Neuronal stem cell (in vitro differentiated cells): ENCODE measurements around the gene MBP.
A peak's percentile ranks its signal among the peaks of the same experiment; 100 is the strongest.
"Not testable (repeated sequence)": the region's sequence is repeated elsewhere in the genome, so short reads cannot be mapped to it uniquely, and the experiment has no call there.

Source experiments
- DNase-seq: peaks from one replicate; pipeline ENCODE4 v3.0.0-alpha.2; 2013; ENCODE audit warnings: low spot score
- H2AFZ ChIP-seq: one replicate; pipeline ENCODE4 v1.6.1; 2013; ENCODE audit warnings: mild to moderate bottlenecking, low read length, inconsistent platforms
- H2AK5ac ChIP-seq: 2 replicates; pipeline ENCODE4 v1.6.1; 2013; ENCODE audit warnings: low read depth, mild to moderate bottlenecking, inconsistent platforms, low read length, moderate library complexity, mixed read lengths
- H2BK120ac ChIP-seq: 2 replicates; pipeline ENCODE4 v1.6.1; 2013; ENCODE audit warnings: low read depth, mild to moderate bottlenecking, inconsistent platforms, low read length, moderate library complexity, mixed read lengths
- H2BK12ac ChIP-seq: one replicate; pipeline ENCODE4 v1.6.1; 2013; ENCODE audit warnings: low read length, inconsistent platforms
- H2BK15ac ChIP-seq: 2 replicates; pipeline ENCODE4 v1.6.1; 2013; ENCODE audit warnings: mild to moderate bottlenecking, low read length, inconsistent platforms, mixed read lengths
- H2BK5ac ChIP-seq: one replicate; pipeline ENCODE4 v1.6.1; 2013; ENCODE audit warnings: inconsistent platforms, mild to moderate bottlenecking, low read length, moderate library complexity
- H3K14ac ChIP-seq: one replicate; pipeline ENCODE4 v1.6.1; 2013; ENCODE audit warnings: low read length, inconsistent platforms
- H3K18ac ChIP-seq: 2 replicates; pipeline ENCODE4 v1.6.1; 2013; ENCODE audit warnings: low read length, inconsistent platforms
- H3K23ac ChIP-seq: 2 replicates; pipeline ENCODE4 v1.6.1; 2013; ENCODE audit warnings: low read depth, mild to moderate bottlenecking, mixed read lengths, low read length, inconsistent platforms; ENCODE audit not compliant: poor library complexity
- H3K27ac ChIP-seq: replicated peaks from 3 replicates; pipeline ENCODE4 v1.5.1; 2013; ENCODE audit warnings: low read length, inconsistent platforms
- H3K27me3 ChIP-seq, 3 experiments: 2 replicates each; pipeline ENCODE4 v1.6.1; 2013; ENCODE audit warnings: low read length in 3 of 3, mild to moderate bottlenecking in 2 of 3, inconsistent platforms in 1 of 3, low read depth in 1 of 3, mixed read lengths in 1 of 3, moderate library complexity in 1 of 3; ENCODE audit not compliant: control insufficient read depth in 3 of 3, insufficient read depth in 3 of 3
- H3K36me3 ChIP-seq, 2 donors: replicated peaks in 1 of 2; 2 replicates each; pipeline ENCODE4 v1.6.1; 2013; ENCODE audit warnings: low read length in 2 of 2; ENCODE audit not compliant: control insufficient read depth in 2 of 2, insufficient read depth in 2 of 2
- H3K4ac ChIP-seq: 2 replicates; pipeline ENCODE4 v1.6.1; 2013; ENCODE audit warnings: inconsistent platforms, mild to moderate bottlenecking, low read length, moderate library complexity
- H3K4me1 ChIP-seq, 2 donors: 1 replicate in 1 of 2; 2 replicates in 1 of 2; pipeline ENCODE4 v1.6.1; 2013; ENCODE audit warnings: low read length in 2 of 2, low read depth in 1 of 2; ENCODE audit not compliant: control insufficient read depth in 2 of 2, insufficient read depth in 1 of 2
- H3K4me2 ChIP-seq: one replicate; pipeline ENCODE4 v1.6.1; 2013; ENCODE audit warnings: mild to moderate bottlenecking, low read length, inconsistent platforms; ENCODE audit not compliant: insufficient read depth, poor library complexity, severe bottlenecking
- H3K4me3 ChIP-seq, 2 donors: 2 replicates each; pipeline ENCODE4 v1.5.1; 2013; ENCODE audit warnings: low read length in 2 of 2, mild to moderate bottlenecking in 2 of 2, inconsistent platforms in 1 of 2, moderate library complexity in 1 of 2
- H3K79me1 ChIP-seq: one replicate; pipeline ENCODE4 v1.6.1; 2013; ENCODE audit warnings: low read depth, mild to moderate bottlenecking, inconsistent platforms, low read length, moderate library complexity
- H3K9ac ChIP-seq: one replicate; pipeline ENCODE4 v1.6.1; 2013; ENCODE audit warnings: mild to moderate bottlenecking, low read depth, low read length, inconsistent platforms; ENCODE audit not compliant: poor library complexity
- H3K9me3 ChIP-seq, 2 donors: replicated peaks in 1 of 2; 2 replicates each; pipeline versions ENCODE3 to v1.6.1; 2013; ENCODE audit warnings: low read length in 2 of 2, mild to moderate bottlenecking in 2 of 2, inconsistent platforms in 1 of 2, low read depth in 1 of 2, mixed read lengths in 1 of 2, moderate library complexity in 1 of 2; ENCODE audit not compliant: control insufficient read depth in 2 of 2, insufficient read depth in 1 of 2
- H4K8ac ChIP-seq: one replicate; pipeline ENCODE4 v1.6.1; 2013; ENCODE audit warnings: low read depth, mild to moderate bottlenecking, inconsistent platforms, low read length, moderate library complexity
- H4K91ac ChIP-seq: one replicate; pipeline ENCODE4 v1.6.1; 2013; ENCODE audit warnings: low read length, low read depth, mild to moderate bottlenecking, inconsistent platforms; ENCODE audit not compliant: poor library complexity
- WGBS, 2 donors: extraction: QIAGEN DNeasy Blood & Tissue Kit; methylation state at CpG; one replicate each; pipeline ENCODE4 v1.1.7; 2013; ENCODE audit warnings: missing lambda C conversion rate in 2 of 2, mixed read lengths in 1 of 2; ENCODE audit not compliant: insufficient read length in 2 of 2, insufficient replicate concordance in 1 of 2; ENCODE audit errors: extremely low coverage in 2 of 2; 5-methylcytosine and 5-hydroxymethylcytosine counted together

The MBP gene

DNA sequence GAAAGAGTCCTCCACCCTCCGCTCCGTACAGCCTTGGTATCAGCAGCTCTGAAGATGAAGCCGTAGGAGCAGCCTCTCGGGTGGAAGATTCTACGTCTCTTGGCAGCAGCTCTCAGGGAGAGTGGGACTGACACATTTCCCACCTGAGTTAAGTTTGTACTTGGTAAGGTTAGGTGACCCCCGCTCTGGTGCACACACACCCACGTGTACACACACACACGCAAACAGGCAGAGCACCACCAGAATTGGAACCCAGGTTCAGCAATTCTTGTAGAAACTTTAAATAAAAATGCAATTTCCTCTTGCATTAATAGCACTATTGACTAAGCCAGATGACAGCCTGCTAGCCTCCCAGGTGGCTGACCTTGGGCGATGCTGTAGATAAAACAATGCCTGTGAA is 111.5 kb downstream of the MBP start:
- H3K14ac ChIP-seq: no peak overlapping the region
- no peak overlapping the region for H3K4me3 ChIP-seq
- no peak overlapping the region for H3K27ac ChIP-seq
- H2BK5ac ChIP-seq: no peak overlapping the region
- no peaks in the 10 kb centered on the region for H3K9me3 ChIP-seq
- H2BK120ac ChIP-seq: no peak overlapping the region
- H4K91ac ChIP-seq: no peak overlapping the region
- no peaks in the 10 kb centered on the region for H3K79me1 ChIP-seq
- H3K9ac ChIP-seq: no peak overlapping the region
- no peak overlapping the region for H3K4me2 ChIP-seq
- H2BK15ac ChIP-seq: no peak overlapping the region
- H3K36me3 ChIP-seq: no peaks in the 10 kb centered on the region
- no peak overlapping the region for H3K23ac ChIP-seq
- no peak for DNase-seq
- H3K4me1 ChIP-seq: peaks cover 0 to 5% of the 10 kb centered on the region in 2 donors
- no CpG with 5 or more reads among the region's 9 CpGs for WGBS, 2 donors
- H4K8ac ChIP-seq: no peak overlapping the region
- no peak overlapping the region for H2AK5ac ChIP-seq
- H3K18ac ChIP-seq: no peak overlapping the region
- no peak overlapping the region for H2BK12ac ChIP-seq
- no peak overlapping the region for H2AFZ ChIP-seq
- H3K4ac ChIP-seq: no peak overlapping the region
- no peaks in the 10 kb centered on the region for H3K27me3 ChIP-seq

DNA sequence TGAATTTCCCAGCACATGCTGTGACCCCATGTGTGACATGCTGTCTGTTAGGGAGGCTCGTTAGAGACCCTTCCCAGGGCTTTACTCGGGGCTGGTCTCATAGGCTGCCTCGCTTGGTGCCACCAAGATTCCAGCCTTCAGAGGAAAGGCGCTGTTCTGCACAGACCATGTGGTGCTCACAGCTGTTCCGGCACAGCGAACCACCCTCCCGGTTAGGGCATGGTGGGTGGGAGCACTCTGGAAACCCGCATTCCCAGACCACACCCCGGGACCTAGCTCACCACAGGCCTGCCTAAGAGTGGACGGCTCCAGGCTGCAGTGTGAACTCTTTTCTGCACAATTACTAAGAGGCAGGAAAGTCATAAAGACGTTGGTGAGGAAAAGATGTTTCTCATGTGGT is 112.0 kb downstream of the MBP start:
- H2BK12ac ChIP-seq: no peak overlapping the region
- H3K9ac ChIP-seq: no peak overlapping the region
- H2AFZ ChIP-seq: no peak overlapping the region
- H3K79me1 ChIP-seq: no peaks in the 10 kb centered on the region
- no peaks in the 10 kb centered on the region for H3K36me3 ChIP-seq
- no peak overlapping the region for H4K91ac ChIP-seq
- no peak overlapping the region for H3K14ac ChIP-seq
- H4K8ac ChIP-seq: no peak overlapping the region
- H3K23ac ChIP-seq: no peak overlapping the region
- H3K4me1 ChIP-seq: peaks cover 0 to 5% of the 10 kb centered on the region in 2 donors
- H3K9me3 ChIP-seq: no peaks in the 10 kb centered on the region
- H2BK5ac ChIP-seq: no peak overlapping the region
- DNase-seq: no peak
- H3K27me3 ChIP-seq: no peaks in the 10 kb centered on the region
- no peak overlapping the region for H2AK5ac ChIP-seq
- no peak overlapping the region for H3K27ac ChIP-seq
- H2BK120ac ChIP-seq: no peak overlapping the region
- no CpG with 5 or more reads among the region's 11 CpGs for WGBS, 2 donors
- no peak overlapping the region for H3K4ac ChIP-seq
- peak overlapping the region; percentile 74 for H3K18ac ChIP-seq
- H2BK15ac ChIP-seq: no peak overlapping the region
- no peak overlapping the region for H3K4me2 ChIP-seq
- H3K4me3 ChIP-seq: peak overlapping the region in 1 of 2 donors; percentile 34

DNA sequence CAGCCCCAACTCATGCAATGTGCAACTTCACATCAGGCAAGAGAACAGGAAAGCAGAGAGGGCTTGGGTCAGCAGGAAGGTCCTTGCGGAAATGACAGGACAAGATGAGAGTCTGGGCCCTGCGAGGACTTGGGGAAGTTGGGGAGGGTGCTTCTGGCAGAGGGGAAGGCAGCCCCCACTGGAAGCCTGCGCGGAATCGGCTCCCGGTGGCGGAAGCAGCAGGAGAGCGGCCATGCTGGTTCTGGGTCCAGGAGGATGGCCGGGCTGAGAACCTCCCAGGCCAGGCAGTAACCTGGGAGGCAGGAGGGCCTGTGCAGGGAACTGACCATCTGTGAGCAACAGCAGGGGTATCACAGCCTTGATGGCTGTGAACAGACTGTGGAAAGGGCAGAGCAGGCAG is 112.9 kb downstream of the MBP start:
- H3K27ac ChIP-seq: no peak overlapping the region
- no peak overlapping the region for H3K9ac ChIP-seq
- peak overlapping the region; percentile 16 for H3K23ac ChIP-seq
- no peaks in the 10 kb centered on the region for H3K36me3 ChIP-seq
- no peaks in the 10 kb centered on the region for H3K9me3 ChIP-seq
- H3K4me2 ChIP-seq: no peak overlapping the region
- no peak overlapping the region for H4K91ac ChIP-seq
- H3K4ac ChIP-seq: no peak overlapping the region
- no peak overlapping the region for H2BK5ac ChIP-seq
- no peak overlapping the region for H2BK15ac ChIP-seq
- no peaks in the 10 kb centered on the region for H3K79me1 ChIP-seq
- peaks cover 0 to 5% of the 10 kb centered on the region in 2 donors for H3K4me1 ChIP-seq
- no peak for DNase-seq
- no peak overlapping the region for H3K18ac ChIP-seq
- no peak overlapping the region for H2BK12ac ChIP-seq
- no peak overlapping the region for H2BK120ac ChIP-seq
- H3K14ac ChIP-seq: no peak overlapping the region
- no peak overlapping the region for H2AK5ac ChIP-seq
- H3K27me3 ChIP-seq: no peaks in the 10 kb centered on the region
- no CpG with 5 or more reads among the region's 9 CpGs for WGBS, 2 donors
- no peak overlapping the region for H2AFZ ChIP-seq
- no peak overlapping the region for H4K8ac ChIP-seq
- H3K4me3 ChIP-seq: peak overlapping the region in 1 of 2 donors; percentile 35

DNA sequence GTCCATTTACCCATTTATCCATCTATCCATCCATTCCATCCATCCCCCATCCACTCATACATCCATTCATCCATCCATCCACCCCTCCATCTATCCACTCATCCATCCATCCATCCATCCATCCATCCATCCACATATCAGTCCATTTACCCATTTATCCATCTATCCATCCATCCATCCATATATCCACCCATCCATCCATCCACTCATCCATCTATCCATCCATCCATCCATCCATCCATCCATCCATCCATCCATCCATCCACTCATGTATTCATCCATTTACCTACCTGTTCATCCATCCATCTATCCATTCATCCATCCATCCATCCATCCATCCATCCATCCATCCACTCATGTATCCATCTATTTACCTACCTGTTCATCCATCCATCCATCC is 113.9 kb downstream of the MBP start:
- not testable (repeated sequence) for H4K91ac ChIP-seq, H3K36me3 ChIP-seq, H2BK120ac ChIP-seq, DNase-seq, H3K27ac ChIP-seq, H3K79me1 ChIP-seq, H2AFZ ChIP-seq, H3K23ac ChIP-seq, H3K4ac ChIP-seq, H2BK15ac ChIP-seq, H4K8ac ChIP-seq, H2BK12ac ChIP-seq, H3K4me2 ChIP-seq, H3K9me3 ChIP-seq, H3K9ac ChIP-seq, H2BK5ac ChIP-seq, H3K27me3 ChIP-seq, H3K4me3 ChIP-seq, H2AK5ac ChIP-seq, H3K14ac ChIP-seq, H3K18ac ChIP-seq
- peaks cover 0 to 10% of the 10 kb centered on the region in 2 donors for H3K4me1 ChIP-seq
